ENCODE measurements around the gene MNAT1.

The MNAT1 gene

GRCh38 chr14:60943637-60944032 is 209.1 kb downstream of the MNAT1 start:
- DNase-seq: no peak
- Histone ChIP-seq H3K4me3 (ENCODE audit: low read depth, low read length) (no peak overlapping the region), H3K27me3 (no peaks in the 10 kb centered on the region), H3K9me3 (no peaks in the 10 kb centered on the region), H3K36me3 (no peaks in the 10 kb centered on the region), H3K4me1 (peaks cover 12% of the 10 kb centered on the region)
- no peak for TF ChIP-seq CTCF (IDR thresholded peaks at IDR 0.05; ENCODE audit: low read depth, low read length)

- TF ChIP-seq CTCF (IDR thresholded peaks at IDR 0.05; ENCODE audit: low read depth, low read length): no peak
- no peaks in the 10 kb centered on the region for H3K9me3 ChIP-seq
- H3K4me3 ChIP-seq (ENCODE audit: low read depth, low read length): no peak overlapping the region
- DNase-seq: no peak
- H3K27me3 ChIP-seq: no peaks in the 10 kb centered on the region
- H3K4me1 ChIP-seq: peaks cover 12% of the 10 kb centered on the region
- H3K36me3 ChIP-seq: no peaks in the 10 kb centered on the region
Measured at GRCh38 chr14:60944204-60944603, 209.6 kb downstream of the MNAT1 start.

GRCh38 chr14:60945984-60946383 is 211.4 kb downstream of the MNAT1 start:
- H3K27me3 ChIP-seq: no peaks in the 10 kb centered on the region
- TF ChIP-seq CTCF (IDR thresholded peaks at IDR 0.05; ENCODE audit: low read depth, low read length): no peak
- no peak overlapping the region for H3K4me3 ChIP-seq (ENCODE audit: low read depth, low read length)
- H3K36me3 ChIP-seq: no peaks in the 10 kb centered on the region
- H3K9me3 ChIP-seq: no peaks in the 10 kb centered on the region
- no peak for DNase-seq
- H3K4me1 ChIP-seq: peaks cover 12% of the 10 kb centered on the region

GRCh38 chr14:60946773-60947172 is 212.2 kb downstream of the MNAT1 start:
- H3K4me1 ChIP-seq: peaks cover 12% of the 10 kb centered on the region
- no peak for DNase-seq
- H3K36me3 ChIP-seq: no peaks in the 10 kb centered on the region
- TF ChIP-seq CTCF (IDR thresholded peaks at IDR 0.05; ENCODE audit: low read depth, low read length): no peak
- H3K4me3 ChIP-seq (ENCODE audit: low read depth, low read length): no peak overlapping the region
- no peaks in the 10 kb centered on the region for H3K9me3 ChIP-seq
- no peaks in the 10 kb centered on the region for H3K27me3 ChIP-seq

GRCh38 chr14:60951776-60952435 is 217.3 kb downstream of the MNAT1 start:
- no peak for TF ChIP-seq CTCF (IDR thresholded peaks at IDR 0.05; ENCODE audit: low read depth, low read length)
- Histone ChIP-seq H3K9me3 (no peaks in the 10 kb centered on the region), H3K4me3 (ENCODE audit: low read depth, low read length) (no peak overlapping the region), H3K36me3 (no peaks in the 10 kb centered on the region), H3K4me1 (no peaks in the 10 kb centered on the region), H3K27me3 (no peaks in the 10 kb centered on the region)
- no peak for DNase-seq

GRCh38 chr14:60956202-60956601 is 221.6 kb downstream of the MNAT1 start:
- no peak for DNase-seq
- Histone ChIP-seq H3K4me3 (ENCODE audit: low read depth, low read length) (no peak overlapping the region), H3K36me3 (no peaks in the 10 kb centered on the region), H3K27me3 (no peaks in the 10 kb centered on the region), H3K9me3 (peaks cover 6% of the 10 kb centered on the region; the same call in 1 of the 2 replicates), H3K4me1 (no peaks in the 10 kb centered on the region)
- TF ChIP-seq CTCF (IDR thresholded peaks at IDR 0.05; ENCODE audit: low read depth, low read length): no peak

Measured in BE2C (cell line).